Measurements from ENCODE around the gene NCBP1. TPM values are rescaled to one million over a fixed set of nuclear protein-coding genes. Genes with fewer than 3 reads are reported as not detected.

NCBP1 gene
- total and polyA plus RNA-seq, 4 donors, result 3.5 to 24.0 (median 15.5) TPM

GRCh38 chr9:97673922-97674321 lies 40.3 kb downstream of the NCBP1 start:
- intact Hi-C loops (cut with DNase I), result no loop called here
- Histone ChIP-seq H3K27ac (ENCODE audit: low read depth in 1 of 2, low read length in 2 of 2) (no peak overlapping the region), H3K4me3 (ENCODE audit: low read length in 2 of 2) (no peak overlapping the region), H3K9me3 (ENCODE audit: control insufficient read depth, low read length) (no peaks in the 10 kb centered on the region), H3K36me3 (ENCODE audit: control insufficient read depth in 1 of 2, insufficient read depth in 2 of 2, low read length in 1 of 2) (peaks cover 3 to 13% of the 10 kb centered on the region in 2 donors), H3K27me3 (ENCODE audit: control insufficient read depth in 1 of 2, insufficient read depth in 2 of 2, low read length in 1 of 2) (no peaks in the 10 kb centered on the region), H3K4me1 (ENCODE audit: control insufficient read depth in 1 of 2, insufficient read depth in 2 of 2, low read length in 2 of 2) (peaks cover 0 to 5% of the 10 kb centered on the region in 2 donors)
- DNase-seq (no peak), ATAC-seq (ENCODE audit: low FRiP score) (no peak)
- 76 to 89% methylated on average over 3 of the region's 3 CpGs for WGBS, 2 donors

DNA sequence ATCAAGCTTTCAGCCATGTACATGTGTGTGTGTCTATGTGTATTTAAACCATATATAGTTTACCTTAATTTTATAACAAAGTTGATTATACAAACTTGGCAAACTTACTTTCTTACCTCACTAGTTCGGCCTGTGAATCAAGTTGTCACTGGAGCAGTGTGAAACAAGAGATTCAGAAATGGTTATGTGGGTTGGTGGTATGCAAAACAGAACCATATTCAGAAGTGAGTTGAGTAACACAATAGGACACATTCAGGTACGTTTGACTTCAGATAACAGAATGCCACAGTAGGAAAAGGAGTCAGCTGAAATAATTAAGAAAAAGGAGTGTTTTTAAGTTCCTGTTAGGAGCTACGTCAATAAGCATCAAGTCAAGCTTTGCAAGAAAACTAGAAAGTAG lies 42.0 kb downstream of the NCBP1 start:
- Histone ChIP-seq H3K27ac (ENCODE audit: low read depth in 1 of 2, low read length in 2 of 2) (peak overlapping the region in 1 of 2 donors; percentile 54), H3K27me3 (ENCODE audit: control insufficient read depth in 1 of 2, insufficient read depth in 2 of 2, low read length in 1 of 2) (no peaks in the 10 kb centered on the region), H3K9me3 (ENCODE audit: control insufficient read depth, low read length) (no peaks in the 10 kb centered on the region), H3K4me3 (ENCODE audit: low read length in 2 of 2) (no peak overlapping the region), H3K4me1 (ENCODE audit: control insufficient read depth in 1 of 2, insufficient read depth in 2 of 2, low read length in 2 of 2) (peaks cover 0 to 5% of the 10 kb centered on the region in 2 donors), H3K36me3 (ENCODE audit: control insufficient read depth in 1 of 2, insufficient read depth in 2 of 2, low read length in 1 of 2) (peaks cover under 1 to 5% of the 10 kb centered on the region in 2 donors)
- intact Hi-C loops (cut with DNase I), result no loop called here
- ATAC-seq (ENCODE audit: low FRiP score) (no peak), DNase-seq (no peak)
- WGBS, 2 donors, result 18 to 19% methylated on average over 3 of the region's 3 CpGs

GRCh38 chr9:97682242-97682641 lies 48.6 kb downstream of the NCBP1 start:
- DNase-seq, result no peak
- H3K36me3 ChIP-seq (ENCODE audit: control insufficient read depth in 1 of 2, insufficient read depth in 2 of 2, low read length in 1 of 2), result peaks cover 0 to 2% of the 10 kb centered on the region in 2 donors
- H3K9me3 ChIP-seq (ENCODE audit: control insufficient read depth, low read length), result no peaks in the 10 kb centered on the region
- no peaks in the 10 kb centered on the region for H3K4me1 ChIP-seq (ENCODE audit: control insufficient read depth in 1 of 2, insufficient read depth in 2 of 2, low read length in 2 of 2)
- intact Hi-C loops (cut with DNase I), result no loop called here
- ATAC-seq (ENCODE audit: low FRiP score), result no peak
- no peak overlapping the region for H3K4me3 ChIP-seq (ENCODE audit: low read length in 2 of 2)
- no peak overlapping the region for H3K27ac ChIP-seq (ENCODE audit: low read depth in 1 of 2, low read length in 2 of 2)
- no peaks in the 10 kb centered on the region for H3K27me3 ChIP-seq (ENCODE audit: control insufficient read depth in 1 of 2, insufficient read depth in 2 of 2, low read length in 1 of 2)
- 88 to 95% methylated on average over 1 of the region's 1 CpG for WGBS, 2 donors

GRCh38 chr9:97688654-97689053 lies 55.0 kb downstream of the NCBP1 start:
- ATAC-seq (ENCODE audit: low FRiP score), result no peak
- Histone ChIP-seq H3K27ac (ENCODE audit: low read depth in 1 of 2, low read length in 2 of 2) (peak overlapping the region in 1 of 2 donors; percentile 79), H3K9me3 (ENCODE audit: control insufficient read depth, low read length) (no peaks in the 10 kb centered on the region), H3K27me3 (ENCODE audit: control insufficient read depth in 1 of 2, insufficient read depth in 2 of 2, low read length in 1 of 2) (no peaks in the 10 kb centered on the region), H3K4me3 (ENCODE audit: low read length in 2 of 2) (no peak overlapping the region), H3K4me1 (ENCODE audit: control insufficient read depth in 1 of 2, insufficient read depth in 2 of 2, low read length in 2 of 2) (peaks cover 0 to 4% of the 10 kb centered on the region in 2 donors), H3K36me3 (ENCODE audit: control insufficient read depth in 1 of 2, insufficient read depth in 2 of 2, low read length in 1 of 2) (peaks cover 2 to 3% of the 10 kb centered on the region in 2 donors)
- intact Hi-C loops (cut with DNase I), result no loop called here
- DNase-seq, result no peak
- 16 to 20% methylated on average over 1 of the region's 1 CpG for WGBS, 2 donors

DNA sequence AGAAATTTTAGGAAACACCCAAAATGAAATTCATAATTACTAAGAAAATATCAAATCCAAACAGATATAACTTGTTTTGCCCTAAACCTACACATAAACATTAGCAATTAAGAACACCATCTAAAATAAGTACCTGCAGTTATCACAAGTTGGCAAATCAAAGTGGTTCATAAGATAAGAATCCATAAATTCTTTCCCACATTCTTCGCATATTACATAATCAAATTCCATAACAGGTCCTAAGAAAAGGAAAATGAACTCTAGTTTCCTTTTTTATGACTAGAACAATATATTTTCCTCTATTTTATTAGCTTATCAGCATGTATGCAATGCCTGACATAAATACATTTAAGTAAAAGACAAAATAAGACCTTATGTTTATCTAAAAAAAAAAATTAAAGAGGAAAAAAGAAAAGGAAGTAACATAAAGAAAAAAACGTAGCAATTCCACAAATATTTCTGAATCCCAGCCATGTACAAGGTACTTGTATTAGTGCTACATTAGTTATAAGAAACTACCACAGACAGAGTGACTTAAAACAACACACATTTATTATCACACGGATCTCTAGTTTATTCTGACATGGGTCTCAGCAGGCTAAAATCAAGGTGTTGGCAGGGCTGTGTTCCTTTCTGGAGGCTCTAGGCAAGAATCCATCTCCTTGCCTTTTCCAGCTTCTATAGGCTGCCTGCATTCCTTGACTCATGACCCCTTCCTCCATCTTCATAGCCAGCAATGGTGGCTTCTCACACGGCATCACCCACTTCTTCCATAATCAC lies 56.0 kb downstream of the NCBP1 start:
- H3K4me3 ChIP-seq (ENCODE audit: low read length in 2 of 2), result no peak overlapping the region
- H3K36me3 ChIP-seq (ENCODE audit: control insufficient read depth in 1 of 2, insufficient read depth in 2 of 2, low read length in 1 of 2), result peaks cover 2 to 3% of the 10 kb centered on the region in 2 donors
- ATAC-seq (ENCODE audit: low FRiP score), result no peak
- no peaks in the 10 kb centered on the region for H3K9me3 ChIP-seq (ENCODE audit: control insufficient read depth, low read length)
- H3K27ac ChIP-seq (ENCODE audit: low read depth in 1 of 2, low read length in 2 of 2), result peak overlapping the region in 1 of 2 donors; percentile 44
- DNase-seq, result no peak
- WGBS, 2 donors, result 19 to 24% methylated on average over 4 of the region's 4 CpGs
- intact Hi-C loops (cut with DNase I), result no loop called here
- H3K4me1 ChIP-seq (ENCODE audit: control insufficient read depth in 1 of 2, insufficient read depth in 2 of 2, low read length in 2 of 2), result peaks cover 0 to 7% of the 10 kb centered on the region in 2 donors
- no peaks in the 10 kb centered on the region for H3K27me3 ChIP-seq (ENCODE audit: control insufficient read depth in 1 of 2, insufficient read depth in 2 of 2, low read length in 1 of 2)

DNA sequence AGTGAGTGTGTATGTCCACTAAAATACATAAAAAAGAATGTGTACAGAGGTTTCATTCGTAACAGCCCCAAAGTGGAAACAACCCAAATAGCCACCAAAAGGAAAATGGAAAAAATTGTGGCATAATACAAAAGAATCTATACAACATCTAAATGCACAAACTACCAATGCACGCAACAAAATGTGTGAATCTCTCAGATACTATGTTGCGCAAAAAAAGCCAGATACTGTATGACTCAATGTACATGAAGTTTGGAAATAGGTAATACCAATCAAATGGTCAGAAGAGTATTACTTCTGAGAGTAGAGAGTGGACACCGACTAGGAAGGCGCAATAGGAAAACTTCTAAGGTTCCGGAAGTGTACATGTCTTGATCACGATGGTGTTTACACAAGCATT lies 61.1 kb downstream of the NCBP1 start:
- no peak overlapping the region for H3K4me3 ChIP-seq (ENCODE audit: low read length in 2 of 2)
- H3K27me3 ChIP-seq (ENCODE audit: control insufficient read depth in 1 of 2, insufficient read depth in 2 of 2, low read length in 1 of 2), result no peaks in the 10 kb centered on the region

DNA sequence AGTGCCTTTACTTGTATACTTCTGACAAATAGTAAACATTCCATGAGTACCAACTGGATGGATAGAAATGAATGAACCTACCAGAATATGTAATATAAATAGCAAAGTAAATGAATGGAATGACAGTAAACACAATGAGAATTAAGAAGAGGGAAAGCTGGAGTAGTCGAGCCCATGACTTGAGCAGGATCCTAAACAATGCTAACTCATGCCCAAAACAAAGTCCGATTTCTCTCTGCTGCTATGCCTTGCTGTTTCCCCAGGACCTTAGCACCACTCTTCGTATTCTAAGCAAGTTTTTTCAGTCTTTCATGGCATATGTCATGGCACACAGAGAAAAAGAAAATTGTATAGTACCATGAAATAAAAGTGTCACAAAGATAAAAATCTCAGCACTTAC lies 61.8 kb downstream of the NCBP1 start:
- intact Hi-C loops (cut with DNase I), result no loop called here
- no peak overlapping the region for H3K27ac ChIP-seq (ENCODE audit: low read depth in 1 of 2, low read length in 2 of 2)
- H3K27me3 ChIP-seq (ENCODE audit: control insufficient read depth in 1 of 2, insufficient read depth in 2 of 2, low read length in 1 of 2), result no peaks in the 10 kb centered on the region
- peak overlapping the region in 1 of 2 donors; percentile 56 for H3K4me3 ChIP-seq (ENCODE audit: low read length in 2 of 2)
- 57 to 61% methylated on average over 3 of the region's 3 CpGs for WGBS, 2 donors
- no peaks in the 10 kb centered on the region for H3K36me3 ChIP-seq (ENCODE audit: control insufficient read depth in 1 of 2, insufficient read depth in 2 of 2, low read length in 1 of 2)
- ATAC-seq (ENCODE audit: low FRiP score) (no peak), DNase-seq (no peak)
- H3K4me1 ChIP-seq (ENCODE audit: control insufficient read depth in 1 of 2, insufficient read depth in 2 of 2, low read length in 2 of 2), result peaks cover 0 to 6% of the 10 kb centered on the region in 2 donors
- no peaks in the 10 kb centered on the region for H3K9me3 ChIP-seq (ENCODE audit: control insufficient read depth, low read length)

More for the DNA sequence above, 61.1 kb downstream of the NCBP1 start:
- peaks cover 0 to 10% of the 10 kb centered on the region in 2 donors for H3K4me1 ChIP-seq (ENCODE audit: control insufficient read depth in 1 of 2, insufficient read depth in 2 of 2, low read length in 2 of 2)
- intact Hi-C loops (cut with DNase I), result no loop called here
- DNase-seq (no peak), ATAC-seq (ENCODE audit: low FRiP score) (no peak)
- H3K9me3 ChIP-seq (ENCODE audit: control insufficient read depth, low read length), result no peaks in the 10 kb centered on the region
- 91 to 93% methylated on average over 7 of the region's 7 CpGs for WGBS, 2 donors
- H3K36me3 ChIP-seq (ENCODE audit: control insufficient read depth in 1 of 2, insufficient read depth in 2 of 2, low read length in 1 of 2), result no peaks in the 10 kb centered on the region
- no peak overlapping the region for H3K27ac ChIP-seq (ENCODE audit: low read depth in 1 of 2, low read length in 2 of 2)

- ATAC-seq (ENCODE audit: low FRiP score), result no peak
- 9% methylated on average over 9 of the region's 9 CpGs for WGBS, 2 donors
These were observed 62.6 kb downstream of the NCBP1 start for GRCh38 chr9:97695995-97696802.

More at GRCh38 chr9:97695995-97696802, 62.6 kb downstream of the NCBP1 start:
- H3K9me3 ChIP-seq (ENCODE audit: control insufficient read depth, low read length), result no peaks in the 10 kb centered on the region
- H3K36me3 ChIP-seq (ENCODE audit: control insufficient read depth in 1 of 2, insufficient read depth in 2 of 2, low read length in 1 of 2), result no peaks in the 10 kb centered on the region
- H3K4me3 ChIP-seq (ENCODE audit: low read length in 2 of 2), result peak overlapping the region; percentile 56 to 93
- no peak for DNase-seq
- intact Hi-C loops (cut with DNase I), result no loop called here
- no peaks in the 10 kb centered on the region for H3K27me3 ChIP-seq (ENCODE audit: control insufficient read depth in 1 of 2, insufficient read depth in 2 of 2, low read length in 1 of 2)
- H3K27ac ChIP-seq (ENCODE audit: low read depth in 1 of 2, low read length in 2 of 2), result peak overlapping the region in 1 of 2 donors; percentile 95
- peaks cover 0 to 6% of the 10 kb centered on the region in 2 donors for H3K4me1 ChIP-seq (ENCODE audit: control insufficient read depth in 1 of 2, insufficient read depth in 2 of 2, low read length in 2 of 2)
